ENCODE measurements around the gene MCRIP2. TPM values are rescaled to one million over a fixed set of nuclear protein-coding genes. Genes with fewer than 3 reads are reported as not detected.
A peak's percentile ranks its signal among the peaks of the same experiment; 100 is the strongest.

MCRIP2 gene
- total RNA-seq, 1 donor from 2014 or later = 181 TPM

DNA sequence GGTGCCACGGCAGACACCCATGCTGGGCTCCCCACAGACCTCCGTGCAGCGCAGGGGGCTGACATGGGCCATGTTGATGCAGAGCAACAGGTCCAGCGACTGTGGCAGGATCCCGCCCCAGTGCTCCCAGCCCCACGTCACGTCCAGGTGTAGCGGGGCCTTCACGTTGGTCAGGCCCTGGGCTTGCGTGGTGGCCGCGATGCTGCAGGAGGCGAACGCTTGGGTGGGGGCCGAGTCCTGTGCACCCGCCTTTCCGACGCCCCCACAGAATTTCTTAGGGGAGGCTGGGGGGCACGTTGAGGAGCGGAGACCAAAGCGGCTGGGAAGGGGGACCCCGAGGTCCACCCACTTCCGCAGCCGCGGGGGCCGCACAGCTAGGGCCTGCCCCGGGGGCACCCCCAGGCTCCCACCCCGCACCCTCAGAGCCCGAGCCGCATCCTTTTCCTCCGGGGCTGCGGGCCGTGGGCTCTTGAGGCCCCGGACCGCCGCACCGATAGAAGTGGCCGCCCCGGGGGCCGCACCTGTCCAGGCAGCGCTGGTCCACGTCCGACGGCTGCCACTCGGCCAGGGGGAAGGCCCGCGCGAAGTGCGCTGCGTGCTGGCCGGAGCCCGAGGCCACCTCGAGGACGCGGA, 5.9 kb upstream of the MCRIP2 start:
- H3K9me3 ChIP-seq (replicated peaks) = no peaks in the 10 kb centered on the region
- H3K4me3 ChIP-seq = peak overlapping the region; percentile 91
- peaks cover 43% of the 10 kb centered on the region for H3K4me1 ChIP-seq
- TF ChIP-seq CTCF (IDR thresholded peaks at IDR 0.05; ENCODE audit: borderline replicate concordance) = no peak
- H3K27me3 ChIP-seq (ENCODE audit: low read depth) = no peaks in the 10 kb centered on the region
- intact Hi-C loops (cut with micrococcal nuclease) = no loop called here
- peak overlapping the region; percentile 99 for H3K27ac ChIP-seq (replicated peaks)
- peaks cover 22% of the 10 kb centered on the region for H3K36me3 ChIP-seq
- DNase-seq = no peak

- Histone ChIP-seq H3K36me3 (peaks cover 22% of the 10 kb centered on the region), H3K4me3 (peak within 1 kb of the TSS; percentile 91), H3K27me3 (ENCODE audit: low read depth) (no peaks in the 10 kb centered on the region), H3K27ac (replicated peaks) (peak within 1 kb of the TSS; percentile 99), H3K4me1 (peaks cover 38% of the 10 kb centered on the region), H3K9me3 (replicated peaks) (no peaks in the 10 kb centered on the region)
- intact Hi-C loops (cut with micrococcal nuclease) = no loop called here
- TF ChIP-seq CTCF (IDR thresholded peaks at IDR 0.05; ENCODE audit: borderline replicate concordance) = no peak
- peak; percentile 97 for DNase-seq
Measured at GRCh38 chr16:636206-637080, 5.2 kb upstream of the MCRIP2 start, which contains the start of gene METTL26. Gene METTL26, minus strand, starts transcription at chr16:636305. Its CDS starts 15 bp downstream, at chr16:636290.

GRCh38 chr16:637081-638018, 4.3 kb upstream of the MCRIP2 start:
- no peaks in the 10 kb centered on the region for H3K27me3 ChIP-seq (ENCODE audit: low read depth)
- DNase-seq = peak; percentile 93
- no peak for TF ChIP-seq CTCF (IDR thresholded peaks at IDR 0.05; ENCODE audit: borderline replicate concordance)
- peaks cover 22% of the 10 kb centered on the region for H3K36me3 ChIP-seq
- H3K27ac ChIP-seq (replicated peaks) = peak overlapping the region; percentile 99
- intact Hi-C loops (cut with micrococcal nuclease) = no loop called here
- peaks cover 45% of the 10 kb centered on the region for H3K4me1 ChIP-seq
- H3K4me3 ChIP-seq = peak overlapping the region; percentile 91
- H3K9me3 ChIP-seq (replicated peaks) = no peaks in the 10 kb centered on the region

GRCh38 chr16:638034-638543, 3.5 kb upstream of the MCRIP2 start:
- H3K27ac ChIP-seq (replicated peaks) = peak overlapping the region; percentile 99
- peaks cover 52% of the 10 kb centered on the region for H3K4me1 ChIP-seq
- DNase-seq = no peak
- H3K27me3 ChIP-seq (ENCODE audit: low read depth) = no peaks in the 10 kb centered on the region
- peak overlapping the region; percentile 91 for H3K4me3 ChIP-seq
- no peak for TF ChIP-seq CTCF (IDR thresholded peaks at IDR 0.05; ENCODE audit: borderline replicate concordance)
- intact Hi-C loops (cut with micrococcal nuclease) = no loop called here
- H3K36me3 ChIP-seq = peaks cover 16% of the 10 kb centered on the region
- no peaks in the 10 kb centered on the region for H3K9me3 ChIP-seq (replicated peaks)

DNA sequence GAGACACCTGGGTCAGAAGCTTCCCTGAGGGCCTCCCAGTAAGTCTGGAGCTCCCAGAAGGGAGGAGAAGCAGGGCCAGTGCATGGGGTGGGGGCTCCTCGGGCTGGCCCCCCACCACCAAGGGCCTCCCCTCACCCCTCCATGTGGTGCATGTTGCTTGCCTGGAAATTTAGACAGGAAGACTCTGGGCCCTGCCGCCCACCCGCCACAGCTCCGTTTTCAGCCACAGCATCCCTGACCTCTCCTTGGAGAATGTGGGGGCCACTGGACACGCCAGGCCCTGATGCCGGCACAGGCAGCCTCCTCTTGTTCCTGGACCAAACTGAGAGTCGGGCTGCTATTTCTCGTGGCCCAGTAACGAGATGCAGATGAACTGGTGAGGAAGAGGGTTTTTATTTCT, 2.8 kb upstream of the MCRIP2 start:
- H3K4me1 ChIP-seq = peaks cover 60% of the 10 kb centered on the region
- no peaks in the 10 kb centered on the region for H3K27me3 ChIP-seq (ENCODE audit: low read depth)
- no peak overlapping the region for H3K4me3 ChIP-seq
- TF ChIP-seq CTCF (IDR thresholded peaks at IDR 0.05; ENCODE audit: borderline replicate concordance) = no peak
- peak overlapping the region; percentile 99 for H3K27ac ChIP-seq (replicated peaks)
- intact Hi-C loops (cut with micrococcal nuclease) = no loop called here
- H3K9me3 ChIP-seq (replicated peaks) = no peaks in the 10 kb centered on the region
- DNase-seq = no peak
- H3K36me3 ChIP-seq = peaks cover 15% of the 10 kb centered on the region

All from left ventricle myocardium inferior (tissue), 1 donor.